HG02938 (cell line): Measurements from ENCODE around the gene FBLN1.

Experiments used
- ATAC-seq: cut with Tn5 transposase; IDR thresholded peaks from one replicate; pipeline ENCODE4 v1.9.1; 2021; ENCODE audit warnings: mild to moderate bottlenecking, moderate library complexity; ENCODE audit not compliant: unreplicated experiment

FBLN1 gene

GRCh38 chr22:45562537-45563361 is 60.1 kb downstream of the FBLN1 start:
- no peak for ATAC-seq

- no peak for ATAC-seq
Measured at GRCh38 chr22:45563362-45564040, 60.8 kb downstream of the FBLN1 start.

DNA sequence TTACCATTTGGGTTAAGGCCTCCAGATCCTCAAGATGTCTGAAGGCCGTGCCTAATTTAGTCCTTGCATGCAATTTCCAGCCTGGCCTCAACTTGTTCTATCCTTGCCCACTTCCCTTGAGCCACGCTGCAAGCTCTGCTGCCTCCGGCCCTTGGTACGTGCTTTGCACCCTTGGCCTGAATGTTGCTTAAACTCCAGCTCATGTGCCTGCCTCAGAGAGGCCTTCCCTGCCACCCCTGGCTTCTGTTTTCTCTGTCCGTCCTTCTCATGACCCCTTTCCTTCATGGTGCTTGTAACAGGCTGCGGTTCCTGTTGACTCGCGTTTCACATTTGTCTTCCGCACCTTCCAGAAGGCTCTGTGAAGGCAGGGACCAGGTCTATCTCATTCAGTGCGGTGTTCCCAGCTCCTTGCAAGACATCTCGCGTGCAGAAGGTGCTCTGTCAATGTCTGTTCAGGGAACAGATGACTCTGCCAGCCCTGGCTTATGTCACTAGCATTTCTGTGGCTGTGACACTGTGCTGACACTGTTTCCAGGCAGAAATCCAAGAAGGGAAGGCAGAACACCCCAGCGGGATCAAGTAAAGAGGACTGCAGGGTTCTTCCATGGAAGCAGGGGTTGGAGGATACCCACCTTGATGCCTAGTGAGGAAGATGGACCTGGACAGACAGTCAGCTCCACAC is 61.8 kb downstream of the FBLN1 start:
- no peak for ATAC-seq

- ATAC-seq: no peak
Measured at GRCh38 chr22:45565171-45565570, 62.5 kb downstream of the FBLN1 start.

GRCh38 chr22:45565973-45566372 is 63.3 kb downstream of the FBLN1 start:
- ATAC-seq: no peak

DNA sequence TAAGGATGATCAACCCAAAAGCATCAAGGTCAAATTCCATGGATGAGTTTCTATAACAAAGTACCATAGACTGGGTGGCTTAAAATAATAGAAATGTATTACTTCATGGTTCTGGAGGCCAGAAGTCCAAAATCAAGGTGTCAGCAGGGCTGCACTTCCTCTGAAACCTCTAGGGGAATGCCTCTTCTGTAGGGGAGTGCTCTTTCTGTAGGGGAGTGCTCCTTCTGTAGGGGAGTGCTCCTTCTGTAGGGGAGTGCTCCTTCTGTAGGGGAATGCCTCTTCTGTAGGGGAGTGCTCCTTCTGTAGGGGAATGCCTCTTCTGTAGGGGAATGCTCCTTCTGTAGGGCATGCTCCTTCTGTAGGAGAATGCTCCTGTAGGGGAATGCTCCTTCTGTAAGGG is 65.5 kb downstream of the FBLN1 start:
- no peak for ATAC-seq

DNA sequence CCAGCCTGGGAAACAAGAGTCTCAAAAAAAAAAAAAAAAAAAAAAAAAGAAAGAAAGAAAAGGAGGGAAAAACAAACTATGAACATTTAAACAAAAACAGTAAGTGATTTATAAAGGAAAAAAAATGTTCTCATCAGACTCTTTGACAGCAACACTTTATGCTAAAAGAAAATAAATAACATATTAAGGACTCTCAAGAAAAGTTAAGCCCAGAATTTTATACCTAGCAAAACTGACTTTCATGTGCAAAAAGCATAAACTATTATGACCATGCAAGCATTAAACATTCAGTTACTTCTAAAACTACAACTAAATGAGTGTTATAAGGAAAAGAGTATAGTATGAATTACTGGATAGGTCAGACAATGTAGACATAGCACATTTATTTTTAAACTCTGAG is 68.4 kb downstream of the FBLN1 start:
- ATAC-seq: no peak

- ATAC-seq: no peak
Measured at GRCh38 chr22:45572444-45572843, 69.8 kb downstream of the FBLN1 start.

- no peak for ATAC-seq
Measured at GRCh38 chr22:45574069-45574703, 71.5 kb downstream of the FBLN1 start.

DNA sequence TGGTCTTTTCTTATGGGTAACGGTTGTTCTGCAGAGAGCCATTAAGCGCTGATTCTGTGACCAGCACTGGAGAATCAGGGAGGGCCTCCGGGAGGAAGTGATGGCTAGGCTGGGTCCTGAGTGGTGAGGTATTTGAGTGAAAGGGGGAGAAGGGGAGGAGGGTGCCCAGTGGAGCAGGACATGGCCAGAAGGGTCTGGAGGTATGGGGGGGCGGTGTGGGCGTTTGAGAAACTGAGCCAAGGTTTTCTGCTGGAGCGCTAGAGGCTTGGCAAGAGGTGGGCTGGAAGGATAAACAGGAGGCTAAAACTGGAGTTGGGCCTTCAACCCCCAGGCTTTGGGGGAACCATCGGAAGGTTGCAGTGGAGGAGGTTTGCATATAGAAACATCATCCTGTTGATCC is 72.5 kb downstream of the FBLN1 start:
- ATAC-seq: no peak

DNA sequence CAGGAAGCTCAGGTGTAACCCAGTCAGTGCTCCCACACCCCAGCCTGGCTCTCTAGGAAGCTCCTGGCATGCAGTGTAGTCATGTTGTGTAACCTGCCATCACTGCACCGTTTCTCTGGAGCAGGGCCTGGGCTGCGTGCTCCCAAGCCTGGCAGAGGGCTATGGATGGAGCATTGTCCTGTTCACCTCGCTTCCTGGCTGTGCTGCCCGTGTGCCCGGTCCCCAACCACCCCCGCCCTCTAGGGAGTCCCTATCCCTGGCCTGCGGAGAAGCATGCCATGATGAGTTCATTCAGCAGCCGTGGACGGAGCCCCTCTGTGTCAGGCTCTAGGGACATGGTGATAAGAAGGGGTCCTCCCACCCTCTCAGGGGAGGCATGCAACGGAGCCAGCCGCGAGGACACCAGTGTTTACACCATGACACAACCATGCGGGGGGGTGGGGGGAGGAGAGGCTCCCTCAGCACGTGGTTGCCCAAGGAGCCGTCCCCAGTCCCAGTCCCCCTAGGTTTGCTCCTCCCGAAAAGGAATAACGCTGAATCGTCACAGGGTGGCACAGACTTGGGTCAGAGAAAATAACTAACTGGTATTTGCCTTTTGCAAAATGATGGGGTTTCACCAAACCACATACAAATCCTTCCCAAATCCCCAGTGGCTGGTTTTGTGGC is 73.1 kb downstream of the FBLN1 start:
- ATAC-seq: no peak

GRCh38 chr22:45576273-45576625 is 73.6 kb downstream of the FBLN1 start:
- ATAC-seq: no peak

DNA sequence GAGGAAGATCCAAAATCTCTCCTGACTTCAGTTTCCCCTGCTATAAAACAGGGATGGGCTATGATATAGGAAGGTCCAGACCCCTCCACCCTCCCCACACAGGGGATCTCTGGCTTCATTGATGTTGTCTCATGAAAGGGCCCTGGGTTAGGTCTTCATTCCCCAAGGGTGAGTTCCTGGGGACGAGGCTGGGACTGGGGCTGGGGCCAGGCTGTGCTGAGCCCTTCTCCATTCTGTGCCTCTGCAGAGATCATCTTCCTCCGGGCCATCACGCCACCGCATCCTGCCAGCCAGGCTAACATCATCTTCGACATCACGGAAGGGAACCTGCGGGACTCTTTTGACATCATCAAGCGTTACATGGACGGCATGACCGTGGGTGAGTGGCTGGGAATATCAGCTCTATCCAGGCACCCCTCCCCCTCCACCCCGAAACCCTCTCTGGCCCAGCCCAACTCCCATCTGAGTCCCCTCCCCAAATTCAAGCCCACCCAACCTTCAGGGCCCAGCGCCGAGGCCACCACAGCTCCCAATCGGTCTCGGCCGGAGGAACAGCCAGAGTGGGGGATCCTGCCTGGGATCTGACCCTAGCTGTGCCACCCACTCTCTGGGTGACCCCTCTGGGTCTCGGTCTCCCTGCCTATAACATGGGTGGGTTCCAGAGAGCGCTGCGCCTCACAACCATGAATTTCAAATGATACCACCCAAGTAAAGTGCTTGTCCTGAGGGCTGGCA is 74.2 kb downstream of the FBLN1 start:
- ATAC-seq: no peak

- no peak for ATAC-seq
Measured at GRCh38 chr22:45577746-45578523, 75.3 kb downstream of the FBLN1 start.

- no peak for ATAC-seq
Measured at GRCh38 chr22:45578524-45579147, 76.0 kb downstream of the FBLN1 start.

DNA sequence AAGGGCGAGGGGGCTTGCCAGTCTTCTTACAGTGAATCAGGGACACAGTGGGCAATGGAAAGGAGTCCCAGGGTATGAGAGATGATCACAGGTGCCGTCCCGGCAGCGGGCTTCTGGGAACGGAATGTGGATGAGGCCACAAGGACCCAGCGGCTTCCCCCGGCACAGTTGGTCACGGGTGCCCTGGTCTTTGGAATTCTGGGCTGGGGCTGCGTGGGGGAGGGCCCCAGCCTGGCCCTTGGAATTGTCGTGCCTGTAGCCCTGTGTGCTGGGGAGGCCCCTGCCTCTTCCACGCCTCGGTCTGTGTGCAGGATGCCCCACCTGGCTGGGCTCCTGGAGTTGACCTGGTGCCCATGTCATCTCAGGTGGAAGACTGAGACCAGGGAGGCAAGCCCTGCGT is 76.6 kb downstream of the FBLN1 start:
- ATAC-seq: no peak

DNA sequence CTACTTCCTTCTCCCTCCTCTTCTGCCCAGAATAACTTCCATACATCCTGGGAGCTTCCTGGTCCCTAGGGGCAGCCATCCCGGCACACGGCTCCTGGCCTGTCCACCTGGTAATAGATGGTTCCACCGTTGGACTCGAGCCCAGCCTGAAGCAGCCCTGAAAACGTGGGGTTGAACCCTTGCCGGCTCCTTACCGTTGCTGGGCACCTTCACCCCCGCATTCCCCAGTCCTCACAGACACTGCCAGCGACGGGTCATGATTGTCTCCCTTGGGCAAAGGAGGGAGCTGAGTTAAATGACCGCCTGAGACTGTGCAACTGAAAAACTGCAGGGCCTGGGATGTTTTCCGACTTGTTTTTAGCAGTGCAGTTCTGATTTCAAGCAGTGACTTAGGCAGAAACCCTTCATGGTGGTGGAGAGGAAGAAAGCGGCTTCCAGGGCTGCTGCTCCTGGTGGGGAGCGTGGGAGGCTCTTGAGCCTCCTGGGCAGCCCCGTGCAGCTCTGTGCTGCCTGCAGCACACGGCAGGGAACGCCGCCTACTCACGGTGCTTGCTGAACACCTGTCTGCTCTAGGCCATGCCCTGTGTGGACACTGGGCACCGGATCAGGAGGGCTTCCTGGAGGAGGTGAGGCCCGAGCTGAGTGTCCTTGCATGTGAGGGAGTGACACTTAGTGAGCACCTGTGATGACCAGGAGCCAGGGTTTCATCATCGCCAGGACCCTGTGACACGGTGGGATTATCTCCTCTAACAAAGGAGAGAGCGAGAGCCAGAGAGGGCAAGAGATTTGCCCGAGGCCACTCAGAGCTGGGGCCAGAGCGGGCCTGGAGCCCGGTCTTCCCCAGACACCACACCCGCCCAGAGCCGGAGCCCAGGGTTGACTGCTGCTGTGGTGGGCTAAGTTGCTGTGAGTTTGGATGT is 77.4 kb downstream of the FBLN1 start:
- ATAC-seq: no peak
